K562 (cell line): ENCODE data around the gene SIGMAR1. TPM values are rescaled to one million over a fixed set of nuclear protein-coding genes. Genes with fewer than 3 reads are reported as not detected.

Source experiments
- ATAC-seq: fragments of 200-7000 bp; cut with Tn5 transposase; 3 replicates; pipeline ENCODE4 v1.9.1; 2020; ENCODE audit warnings: moderate library complexity
- BruUV-seq: library from RNA; stranded (reverse); fragments of 400-500 nt; replicated peaks from 2 replicates; lab custom pipeline; 2021; lab: Mats Ljungman, UMichigan
- CTCF ChIA-PET: fragments of 300-600 bp; formaldehyde crosslinking; extraction: SDS; loops from one replicate; lab custom pipeline; 2021; ENCODE audit warnings: low intra/inter-chr PET ratio; lab: Yijun Ruan, JAX
- POLR2A ChIA-PET: fragments of 300-600, 350-650 bp; sonication (Branson Sonifier 250); formaldehyde crosslinking; extraction: SDS; loops from one replicate; lab custom pipeline; 2021; ENCODE audit warnings: antibody characterized with exemption, inconsistent platforms; lab: Yijun Ruan, JAX
- DNase-seq, 4 experiments: peaks; one replicate each; pipeline versions ENCODE4 v3.0.0 to v3.0.0-alpha.2; 2011 to 2018; ENCODE audit warnings: low spot score in 3 of 4, mixed read lengths in 3 of 4; ENCODE audit errors: extremely low read depth in 1 of 4
- FAIRE-seq: peaks from 2 replicates; lab custom pipeline; 2011; peaks lifted over from hg19 to GRCh38; lab: Jason Lieb, UNC
- H2AFZ ChIP-seq: 2 replicates; pipeline ENCODE4 v1.6.0; 2011; ENCODE audit warnings: low read depth, low read length, control low read depth, inconsistent platforms
- H3K27ac ChIP-seq: fragments of 200-600 bp; 3 replicates; pipeline ENCODE4 v1.8.0; 2011; ENCODE audit warnings: low read depth, mild to moderate bottlenecking, control low read depth, inconsistent platforms, low read length, moderate library complexity, mixed read lengths; ENCODE audit errors: extremely low read depth
- H3K27me3 ChIP-seq, 2 experiments: fragments of 300-600 bp in 1 of 2; 2 replicates in 1 of 2; 3 replicates in 1 of 2; pipeline versions ENCODE4 v1.6.0 to v1.8.0; 2011; ENCODE audit warnings: inconsistent platforms in 2 of 2, low read length in 2 of 2, mild to moderate bottlenecking in 1 of 2, mixed read lengths in 1 of 2, moderate library complexity in 1 of 2; ENCODE audit not compliant: control insufficient read depth in 2 of 2, insufficient read depth in 2 of 2
- H3K36me3 ChIP-seq: fragments of 300-600 bp; 3 replicates; pipeline ENCODE4 v1.8.0; 2011; ENCODE audit warnings: mild to moderate bottlenecking, low read length, inconsistent platforms; ENCODE audit not compliant: control insufficient read depth, insufficient read depth
- H3K4me1 ChIP-seq, 2 experiments: fragments of 200-600 bp in 1 of 2; replicated peaks in 1 of 2; 2 replicates in 1 of 2; 3 replicates in 1 of 2; pipeline versions ENCODE4 v1.5.1 to v1.8.0; 2011; ENCODE audit warnings: inconsistent platforms in 2 of 2, low read length in 2 of 2, mild to moderate bottlenecking in 1 of 2, mixed read lengths in 1 of 2, moderate library complexity in 1 of 2; ENCODE audit not compliant: control insufficient read depth in 2 of 2, insufficient read depth in 2 of 2
- H3K4me2 ChIP-seq: 2 replicates; pipeline ENCODE4 v1.6.1; 2011; ENCODE audit warnings: low read length, control low read depth, inconsistent platforms, mixed read lengths; ENCODE audit not compliant: insufficient read depth
- H3K4me3 ChIP-seq: fragments of 200-600 bp; sonication (generic), shearing (Covaris generic); 2 replicates; pipeline ENCODE4 v1.5.1; 2016; ENCODE audit warnings: control low read depth, inconsistent platforms
- H3K79me2 ChIP-seq: fragments of 200-600 bp; 3 replicates; pipeline ENCODE4 v1.8.0; 2011; ENCODE audit warnings: low read length, inconsistent platforms; ENCODE audit not compliant: control insufficient read depth, insufficient read depth
- H3K9ac ChIP-seq, 2 experiments: 2 replicates each; pipeline versions ENCODE4 v1.6.0 to v1.6.1; 2011; ENCODE audit warnings: low read depth in 2 of 2, low read length in 2 of 2, control low read depth in 1 of 2, inconsistent platforms in 1 of 2, mild to moderate bottlenecking in 1 of 2, mixed read lengths in 1 of 2; ENCODE audit not compliant: insufficient read depth in 1 of 2
- H3K9me1 ChIP-seq: one replicate; pipeline ENCODE4 v1.6.0; 2011; ENCODE audit warnings: inconsistent platforms, mild to moderate bottlenecking, low read length, moderate library complexity; ENCODE audit not compliant: control insufficient read depth, insufficient read depth
- H3K9me3 ChIP-seq: replicated peaks from 2 replicates; pipeline ENCODE4 v1.5.1; 2011; ENCODE audit warnings: low read depth, low read length, inconsistent platforms; ENCODE audit not compliant: control insufficient read depth, insufficient read depth
- H4K20me1 ChIP-seq: replicated peaks from 2 replicates; pipeline ENCODE4 v1.6.1; 2011; ENCODE audit warnings: low read length, inconsistent platforms, mixed read lengths; ENCODE audit not compliant: control insufficient read depth, insufficient read depth
- ATF1 ChIP-seq, 2 experiments: fragments of 450-650 bp in 1 of 2; IDR thresholded peaks; 2 replicates each; pipeline ENCODE4 v1.6.1; 2016; ENCODE audit warnings: missing compliant biosample characterization in 1 of 2, missing genetic modification characterization in 1 of 2
- CBX1 ChIP-seq: sonication (generic); IDR thresholded peaks from 2 replicates; pipeline ENCODE4 v1.6.1; 2016; ENCODE audit warnings: antibody characterized with exemption, low read depth, mild to moderate bottlenecking
- CBX3 ChIP-seq, 2 experiments: IDR thresholded peaks; 1 replicate in 1 of 2; 2 replicates in 1 of 2; pipeline ENCODE4 v1.6.1; 2012; ENCODE audit warnings: inconsistent platforms in 2 of 2, low read length in 2 of 2, borderline replicate concordance in 1 of 2, control low read depth in 1 of 2
- FIP1L1 ChIP-seq: fragments of 200-400 bp; formaldehyde crosslinking; IDR thresholded peaks from 2 replicates; pipeline ENCODE4 v1.6.1; 2018; ENCODE audit warnings: mild to moderate bottlenecking, low read depth, low read length; ENCODE audit not compliant: poor library complexity, severe bottlenecking
- FOXA1 ChIP-seq: fragments of 450-650 bp; IDR thresholded peaks from 2 replicates; pipeline ENCODE4 v1.6.1; 2016; ENCODE audit warnings: mild to moderate bottlenecking, borderline replicate concordance
- FOXP1 ChIP-seq: sonication (generic); formaldehyde crosslinking; IDR thresholded peaks from 2 replicates; pipeline ENCODE4 v1.8.0; 2022; ENCODE audit warnings: mild to moderate bottlenecking, missing genetic modification reagents
- HDAC3 ChIP-seq: fragments of 450-650 bp; IDR thresholded peaks from 2 replicates; pipeline ENCODE4 v1.6.1; 2018; ENCODE audit warnings: borderline replicate concordance, mild to moderate bottlenecking, moderate library complexity; ENCODE audit not compliant: partially characterized antibody
- NCOA4 ChIP-seq: fragments of 450-650 bp; IDR thresholded peaks from 2 replicates; pipeline ENCODE4 v1.6.1; 2018; ENCODE audit warnings: mild to moderate bottlenecking; ENCODE audit not compliant: partially characterized antibody
- PHB ChIP-seq: fragments of 250-450 bp; sonication (Bioruptor Pico); IDR thresholded peaks from 2 replicates; pipeline ENCODE4 v1.5.0; 2021
- RBM39 ChIP-seq: fragments of 200-400 bp; formaldehyde crosslinking; optimal IDR thresholded peaks from 2 replicates; pipeline ENCODE3; 2018; ENCODE audit warnings: low read depth, low read length
- SOX6 ChIP-seq: fragments of 450-650 bp; IDR thresholded peaks from 2 replicates; pipeline ENCODE4 v1.6.1; 2014; ENCODE audit warnings: mild to moderate bottlenecking
- TCF3 ChIP-seq: sonication (generic); formaldehyde crosslinking; IDR thresholded peaks from 2 replicates; pipeline ENCODE4 v1.4.0; 2020; ENCODE audit warnings: mild to moderate bottlenecking, missing genetic modification reagents
- ZNF133 ChIP-seq: fragments of 250-450 bp; sonication (Bioruptor Pico); IDR thresholded peaks from 2 replicates; pipeline ENCODE4 v1.4.0; 2020; ENCODE audit warnings: mild to moderate bottlenecking
- ZNF444 ChIP-seq: fragments of 250-450 bp; sonication (Bioruptor Pico); IDR thresholded peaks from 2 replicates; pipeline ENCODE4 v1.4.0; 2020; ENCODE audit warnings: mild to moderate bottlenecking, moderate library complexity
- ZNF589 ChIP-seq: fragments of 200-800 bp; sonication (Bioruptor generic); IDR thresholded peaks from 2 replicates; pipeline ENCODE4 v1.6.1; 2016; ENCODE audit warnings: low read depth, missing genetic modification characterization, missing compliant biosample characterization
- ZNF717 ChIP-seq: fragments of 250-450 bp; sonication (Bioruptor Pico); IDR thresholded peaks from 2 replicates; pipeline ENCODE4 v1.5.0; 2021
- WGBS: fragments of 100-300 bp; shearing (Covaris generic); methylation state at CpG from one replicate; pipeline ENCODE4 v1.1.6; 2016; ENCODE audit warnings: low coverage, mixed read lengths; ENCODE audit not compliant: insufficient coverage; ENCODE audit errors: missing lambda C conversion rate; 5-methylcytosine and 5-hydroxymethylcytosine counted together
- in situ Hi-C: fragments of 300-500 bp; cut with MboI; formaldehyde crosslinking; loops from 4 replicates; pipeline ENCODE4 v1.15.0; 2018; ENCODE audit warnings: inconsistent platforms, mixed read lengths
- intact Hi-C: fragments of 100-400 bp; cut with micrococcal nuclease; formaldehyde crosslinking; loops from 2 replicates; pipeline ENCODE4 v1.14.2; 2022
- polyA plus RNA-seq, 8 experiments: library from polyadenylated mRNA; depleted of rRNA in 4 of 8; stranded (reverse) in 5 of 8; unstranded in 3 of 8; fragments of >200 nt; fragmentation: Nextera tagmentation in 2 of 8; fragmentation: Illumina TruSeq in 1 of 8; extraction: Ambion mirVana in 2 of 8; extraction: Trizol in 1 of 8; gene quantifications; 2 replicates each; pipeline versions ENCODE4 v1.2.1 to v1.2.3, GENCODE V29; 2011 to 2014; ENCODE audit warnings: inconsistent platforms in 1 of 8, missing spikeins in 1 of 8
- total RNA-seq, 7 experiments: library from RNA; depleted of rRNA in 6 of 7; stranded (reverse); fragments of >200 nt in 6 of 7; fragmentation: Illumina TruSeq in 2 of 7; extraction: Trizol in 2 of 7; gene quantifications; 2 replicates each; pipeline versions ENCODE4 v1.2.1 to v1.2.3, GENCODE V29; 2011 to 2021; ENCODE audit warnings: low replicate concordance in 1 of 7
- TF ChIP-seq, protein P1 (sequence below): fragments of 250-450 bp; sonication (Bioruptor Pico); IDR thresholded peaks from 2 replicates; pipeline ENCODE4 v1.4.0; 2020; ENCODE audit warnings: mild to moderate bottlenecking, moderate library complexity, borderline replicate concordance
- TF ChIP-seq, protein P2 (sequence below), 2 experiments: fragments of 450-650 bp in 1 of 2; sonication (generic) in 1 of 2; formaldehyde crosslinking; conservative IDR thresholded peaks; 2 replicates each; pipeline versions ENCODE4 v1.4.0 to v1.8.1; 2020 to 2022; ENCODE audit warnings: mild to moderate bottlenecking in 1 of 2, missing genetic modification reagents in 1 of 2

SIGMAR1 gene
- total and polyA plus RNA-seq, 9 of the 15 experiments (the other 6 are each of a cell fraction or from before 2014, with no cell fraction given): 6.9 to 80.0 (median 35.2) TPM

DNA sequence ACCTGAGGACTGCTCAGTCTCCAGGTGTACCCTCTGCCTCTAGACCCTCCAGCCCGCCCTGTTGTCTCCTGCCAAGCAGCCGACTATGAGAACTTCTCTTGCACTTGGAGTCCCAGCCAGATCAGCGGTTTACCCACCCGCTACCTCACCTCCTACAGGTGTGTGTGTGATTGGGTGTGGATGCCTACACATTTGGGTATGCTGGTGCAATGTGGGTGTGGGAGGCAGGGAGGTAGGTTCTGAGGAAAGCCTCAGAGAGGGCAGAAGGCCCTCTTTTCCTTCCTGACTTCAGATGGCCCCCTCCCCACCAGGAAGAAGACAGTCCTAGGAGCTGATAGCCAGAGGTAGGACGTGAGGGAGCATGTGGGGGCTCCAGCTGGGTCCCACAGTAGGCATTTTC is 19.4 kb upstream of the SIGMAR1 start:
- H3K4me3 ChIP-seq: no peak overlapping the region
- H3K9me3 ChIP-seq: no peaks in the 10 kb centered on the region
- H3K27ac ChIP-seq: no peak overlapping the region
- TF ChIP-seq PHB (CRISPR knock-in tag) (no peak), ZNF589 (no peak), CBX3 (IDR thresholded peaks at IDR 0.05; ENCODE audit: borderline replicate concordance in 1 of 2, low read length in 2 of 2) (no peak), FIP1L1 (no peak), ZNF444 (CRISPR knock-in tag) (no peak), CBX1 (no peak), ZNF133 (CRISPR knock-in tag) (no peak), ATF1 (CRISPR knock-in tag; IDR thresholded peaks at IDR 0.05) (no peak), ATF1 (tag; IDR thresholded peaks at IDR 0.05) (no peak), HDAC3 (no peak), SOX6 (no peak), FOXA1 (no peak), FOXP1 (CRISPR knock-in tag) (no peak), ZNF717 (no peak), NCOA4 (no peak), TCF3 (CRISPR knock-in tag) (no peak), RBM39 (no peak)
- TF ChIP-seq, protein P1, sequence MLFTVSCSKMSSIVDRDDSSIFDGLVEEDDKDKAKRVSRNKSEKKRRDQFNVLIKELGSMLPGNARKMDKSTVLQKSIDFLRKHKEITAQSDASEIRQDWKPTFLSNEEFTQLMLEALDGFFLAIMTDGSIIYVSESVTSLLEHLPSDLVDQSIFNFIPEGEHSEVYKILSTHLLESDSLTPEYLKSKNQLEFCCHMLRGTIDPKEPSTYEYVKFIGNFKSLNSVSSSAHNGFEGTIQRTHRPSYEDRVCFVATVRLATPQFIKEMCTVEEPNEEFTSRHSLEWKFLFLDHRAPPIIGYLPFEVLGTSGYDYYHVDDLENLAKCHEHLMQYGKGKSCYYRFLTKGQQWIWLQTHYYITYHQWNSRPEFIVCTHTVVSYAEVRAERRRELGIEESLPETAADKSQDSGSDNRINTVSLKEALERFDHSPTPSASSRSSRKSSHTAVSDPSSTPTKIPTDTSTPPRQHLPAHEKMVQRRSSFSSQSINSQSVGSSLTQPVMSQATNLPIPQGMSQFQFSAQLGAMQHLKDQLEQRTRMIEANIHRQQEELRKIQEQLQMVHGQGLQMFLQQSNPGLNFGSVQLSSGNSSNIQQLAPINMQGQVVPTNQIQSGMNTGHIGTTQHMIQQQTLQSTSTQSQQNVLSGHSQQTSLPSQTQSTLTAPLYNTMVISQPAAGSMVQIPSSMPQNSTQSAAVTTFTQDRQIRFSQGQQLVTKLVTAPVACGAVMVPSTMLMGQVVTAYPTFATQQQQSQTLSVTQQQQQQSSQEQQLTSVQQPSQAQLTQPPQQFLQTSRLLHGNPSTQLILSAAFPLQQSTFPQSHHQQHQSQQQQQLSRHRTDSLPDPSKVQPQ (CRISPR knock-in tag): no peak
- TF ChIP-seq, protein P2, sequence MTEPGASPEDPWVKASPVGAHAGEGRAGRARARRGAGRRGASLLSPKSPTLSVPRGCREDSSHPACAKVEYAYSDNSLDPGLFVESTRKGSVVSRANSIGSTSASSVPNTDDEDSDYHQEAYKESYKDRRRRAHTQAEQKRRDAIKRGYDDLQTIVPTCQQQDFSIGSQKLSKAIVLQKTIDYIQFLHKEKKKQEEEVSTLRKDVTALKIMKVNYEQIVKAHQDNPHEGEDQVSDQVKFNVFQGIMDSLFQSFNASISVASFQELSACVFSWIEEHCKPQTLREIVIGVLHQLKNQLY (CRISPR knock-in tag; conservative IDR thresholded peaks at IDR 0.05): no peak
- TF ChIP-seq, all 486 proteins: peak for 0
- Histone ChIP-seq H3K4me2 (no peak overlapping the region), H3K9me1 (no peaks in the 10 kb centered on the region), H3K9ac (peak overlapping the region in 1 of 2 experiments; percentile 23; a peak in 1 of 4 replicates), H2AFZ (no peak overlapping the region), H3K79me2 (no peaks in the 10 kb centered on the region), H4K20me1 (no peaks in the 10 kb centered on the region), H3K36me3 (no peaks in the 10 kb centered on the region), H3K4me1 (peaks cover 21 to 34% of the 10 kb centered on the region in 2 experiments), H3K27me3 (no peaks in the 10 kb centered on the region)
- BruUV-seq: no TSS peak
- ATAC-seq: no peak
- WGBS: 58% methylated on average over 4 of the region's 5 CpGs
- POLR2A ChIA-PET: no interaction called here
- in situ Hi-C loops: no loop called here
- DNase-seq: no peak
- intact Hi-C loops: no loop called here
- CTCF ChIA-PET: no interaction called here
- FAIRE-seq: no peak
